ENCODE results near the gene PLCL2.

Gene PLCL2

GRCh38 chr3:16841041-16841753 is 43.6 kb upstream of the PLCL2 start:
- TF ChIP-seq, protein P1, sequence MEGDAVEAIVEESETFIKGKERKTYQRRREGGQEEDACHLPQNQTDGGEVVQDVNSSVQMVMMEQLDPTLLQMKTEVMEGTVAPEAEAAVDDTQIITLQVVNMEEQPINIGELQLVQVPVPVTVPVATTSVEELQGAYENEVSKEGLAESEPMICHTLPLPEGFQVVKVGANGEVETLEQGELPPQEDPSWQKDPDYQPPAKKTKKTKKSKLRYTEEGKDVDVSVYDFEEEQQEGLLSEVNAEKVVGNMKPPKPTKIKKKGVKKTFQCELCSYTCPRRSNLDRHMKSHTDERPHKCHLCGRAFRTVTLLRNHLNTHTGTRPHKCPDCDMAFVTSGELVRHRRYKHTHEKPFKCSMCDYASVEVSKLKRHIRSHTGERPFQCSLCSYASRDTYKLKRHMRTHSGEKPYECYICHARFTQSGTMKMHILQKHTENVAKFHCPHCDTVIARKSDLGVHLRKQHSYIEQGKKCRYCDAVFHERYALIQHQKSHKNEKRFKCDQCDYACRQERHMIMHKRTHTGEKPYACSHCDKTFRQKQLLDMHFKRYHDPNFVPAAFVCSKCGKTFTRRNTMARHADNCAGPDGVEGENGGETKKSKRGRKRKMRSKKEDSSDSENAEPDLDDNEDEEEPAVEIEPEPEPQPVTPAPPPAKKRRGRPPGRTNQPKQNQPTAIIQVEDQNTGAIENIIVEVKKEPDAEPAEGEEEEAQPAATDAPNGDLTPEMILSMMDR (IDR thresholded peaks at IDR 0.05; ENCODE audit: low read depth, low read length, missing control alignments), result no peak
- no peak overlapping the region for H3K4me3 ChIP-seq (replicated peaks; ENCODE audit: low read depth, low read length)
- DNase-seq (ENCODE audit: extremely low read depth, low read depth), result no peak

DNA sequence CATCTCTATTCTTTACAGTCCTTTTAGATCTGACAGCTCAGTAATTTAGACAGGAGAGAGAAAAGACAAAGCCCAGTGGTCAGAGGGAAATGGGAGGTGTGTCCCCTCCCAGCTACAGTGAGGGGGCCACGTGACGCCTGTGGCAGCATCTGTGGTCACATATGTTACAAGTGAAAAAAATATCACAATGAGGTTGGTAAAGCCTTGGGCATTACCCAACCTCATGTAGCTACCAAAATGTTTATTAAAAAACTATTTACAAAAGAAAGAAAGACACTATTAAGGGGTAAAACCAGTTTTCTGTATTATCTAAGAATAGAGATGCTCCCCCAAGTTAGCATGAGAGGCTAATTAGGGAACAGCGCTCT is 42.9 kb upstream of the PLCL2 start:
- H3K4me3 ChIP-seq (replicated peaks; ENCODE audit: low read depth, low read length), result no peak overlapping the region
- DNase-seq (ENCODE audit: extremely low read depth, low read depth), result no peak
- TF ChIP-seq, protein P1 (IDR thresholded peaks at IDR 0.05; ENCODE audit: low read depth, low read length, missing control alignments), result no peak

GRCh38 chr3:16842272-16843270 is 42.2 kb upstream of the PLCL2 start:
- TF ChIP-seq, protein P1 (IDR thresholded peaks at IDR 0.05; ENCODE audit: low read depth, low read length, missing control alignments), result no peak
- H3K4me3 ChIP-seq (replicated peaks; ENCODE audit: low read depth, low read length), result no peak overlapping the region
- DNase-seq (ENCODE audit: extremely low read depth, low read depth), result no peak

GRCh38 chr3:16844222-16844621 is 40.5 kb upstream of the PLCL2 start:
- no peak overlapping the region for H3K4me3 ChIP-seq (replicated peaks; ENCODE audit: low read depth, low read length)
- DNase-seq (ENCODE audit: extremely low read depth, low read depth), result no peak

GRCh38 chr3:16844791-16845190 is 40.0 kb upstream of the PLCL2 start:
- no peak for DNase-seq (ENCODE audit: extremely low read depth, low read depth)
- H3K4me3 ChIP-seq (replicated peaks; ENCODE audit: low read depth, low read length), result no peak overlapping the region
- TF ChIP-seq, protein P1 (IDR thresholded peaks at IDR 0.05; ENCODE audit: low read depth, low read length, missing control alignments), result no peak

More at GRCh38 chr3:16844222-16844621, 40.5 kb upstream of the PLCL2 start:
- TF ChIP-seq, protein P1 (IDR thresholded peaks at IDR 0.05; ENCODE audit: low read depth, low read length, missing control alignments), result no peak

GRCh38 chr3:16846373-16847080 is 38.2 kb upstream of the PLCL2 start:
- no peak overlapping the region for H3K4me3 ChIP-seq (replicated peaks; ENCODE audit: low read depth, low read length)
- no peak for DNase-seq (ENCODE audit: extremely low read depth, low read depth)
- TF ChIP-seq, protein P1 (IDR thresholded peaks at IDR 0.05; ENCODE audit: low read depth, low read length, missing control alignments), result no peak

Measured in HFF-Myc (cell line).